NCI-H1105 (cell line): Measurements from ENCODE around the gene ANKS1A.
"Not testable (repeated sequence)": the region's sequence is repeated elsewhere in the genome, so short reads cannot be mapped to it uniquely, and the experiment has no call there.

Experiments
- DNase-seq: peaks from one replicate; lab custom pipeline; 2025; lab: John Stamatoyannopoulos, UW

ANKS1A gene

DNA sequence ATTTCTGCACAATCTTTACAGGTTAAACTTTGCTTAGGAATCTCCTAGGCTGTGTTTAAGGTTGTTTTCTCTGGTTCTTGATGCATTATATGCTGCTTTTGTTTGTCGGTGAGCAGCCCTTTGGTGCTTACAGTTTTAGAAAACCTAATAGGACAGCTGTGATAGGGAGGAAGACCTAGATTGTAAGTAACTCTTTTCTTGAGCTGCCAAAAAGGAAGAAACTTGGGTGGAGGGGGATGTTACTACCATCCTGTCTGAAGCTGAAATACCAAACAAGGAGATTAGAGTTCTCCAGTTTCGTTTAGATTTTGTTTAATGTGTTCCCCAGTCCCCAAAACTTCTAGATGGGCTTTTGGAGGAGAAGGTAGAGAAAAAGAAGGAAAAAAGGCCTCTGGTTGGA is 72.0 kb downstream of the ANKS1A start:
- no peak for DNase-seq

GRCh38 chr6:34961574-34961973 is 72.5 kb downstream of the ANKS1A start:
- no peak for DNase-seq

DNA sequence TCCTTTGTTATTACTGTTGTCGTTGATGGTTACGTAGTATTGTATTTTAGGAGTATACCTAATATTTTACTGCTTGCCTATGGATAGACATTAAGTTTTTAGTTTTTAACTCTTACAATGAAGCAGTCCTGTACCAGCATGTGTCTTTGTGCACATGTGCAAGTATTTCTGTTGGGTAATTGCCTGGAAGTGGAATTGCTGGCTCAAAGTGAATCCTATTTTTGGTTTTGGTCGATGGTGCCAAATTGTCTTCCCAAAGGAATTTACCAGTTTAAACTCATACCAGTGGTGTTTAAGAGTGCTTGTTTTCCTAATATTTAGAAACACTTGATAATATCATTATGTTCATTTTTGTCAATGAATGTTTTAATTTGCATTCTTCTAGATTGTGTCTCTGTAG is 75.5 kb downstream of the ANKS1A start:
- DNase-seq, result no peak

- no peak for DNase-seq
These were observed 78.4 kb downstream of the ANKS1A start for GRCh38 chr6:34967461-34967860.

DNA sequence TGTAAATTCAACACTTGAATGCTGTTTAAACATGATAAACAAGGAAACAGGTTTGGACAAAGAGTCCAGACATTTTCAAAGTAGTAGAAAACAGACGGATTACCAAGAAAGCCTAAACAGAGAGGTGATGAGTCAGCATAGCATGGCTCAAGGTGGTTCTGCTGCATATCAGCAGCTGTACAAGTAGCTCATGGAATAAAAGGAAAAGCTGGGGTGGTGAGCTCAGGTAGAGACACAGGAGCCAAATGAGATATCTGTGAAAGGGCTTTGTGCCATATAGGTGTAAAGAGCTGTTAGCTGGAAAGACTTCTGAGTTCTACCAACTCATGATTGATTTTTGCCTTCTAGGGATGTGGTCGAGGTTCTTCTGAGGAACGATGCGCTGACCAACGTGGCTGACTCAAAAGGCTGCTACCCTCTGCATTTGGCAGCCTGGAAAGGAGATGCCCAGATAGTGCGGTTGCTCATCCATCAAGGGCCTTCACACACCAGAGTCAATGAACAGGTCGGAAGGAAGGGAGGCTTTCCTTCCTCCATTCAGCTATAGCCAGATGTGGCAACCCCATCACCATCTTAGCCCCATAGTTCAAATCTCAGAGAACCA is 80.7 kb downstream of the ANKS1A start:
- no peak for DNase-seq

- DNase-seq, result no peak
These were observed 81.4 kb downstream of the ANKS1A start for GRCh38 chr6:34970488-34970887.

GRCh38 chr6:34970957-34971356 is 81.9 kb downstream of the ANKS1A start:
- no peak for DNase-seq

GRCh38 chr6:34973547-34974248 is 84.6 kb downstream of the ANKS1A start:
- no peak for DNase-seq

GRCh38 chr6:34974249-34974642 is 85.2 kb downstream of the ANKS1A start:
- no peak for DNase-seq

- DNase-seq, result no peak
These were observed 87.2 kb downstream of the ANKS1A start for GRCh38 chr6:34976239-34976638.

DNA sequence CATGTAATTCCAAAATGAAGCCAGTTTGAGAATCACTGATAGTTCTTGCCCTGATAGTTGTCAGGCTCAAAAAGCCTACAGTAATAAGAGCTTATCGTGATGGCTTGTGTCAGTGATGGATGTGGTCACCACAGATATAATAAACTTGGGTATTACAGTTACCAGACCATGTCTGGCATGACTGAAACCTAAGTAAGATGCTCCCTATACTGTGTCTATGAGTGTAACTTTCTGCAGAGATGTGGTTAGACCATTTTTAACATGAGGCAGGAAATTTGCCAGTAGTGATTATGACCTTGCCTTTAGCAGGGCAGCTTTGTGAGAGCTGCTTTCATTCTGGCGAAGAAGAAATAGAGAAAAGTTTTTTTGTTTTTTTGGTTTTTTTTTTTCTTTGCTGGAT is 90.2 kb downstream of the ANKS1A start:
- no peak for DNase-seq

DNA sequence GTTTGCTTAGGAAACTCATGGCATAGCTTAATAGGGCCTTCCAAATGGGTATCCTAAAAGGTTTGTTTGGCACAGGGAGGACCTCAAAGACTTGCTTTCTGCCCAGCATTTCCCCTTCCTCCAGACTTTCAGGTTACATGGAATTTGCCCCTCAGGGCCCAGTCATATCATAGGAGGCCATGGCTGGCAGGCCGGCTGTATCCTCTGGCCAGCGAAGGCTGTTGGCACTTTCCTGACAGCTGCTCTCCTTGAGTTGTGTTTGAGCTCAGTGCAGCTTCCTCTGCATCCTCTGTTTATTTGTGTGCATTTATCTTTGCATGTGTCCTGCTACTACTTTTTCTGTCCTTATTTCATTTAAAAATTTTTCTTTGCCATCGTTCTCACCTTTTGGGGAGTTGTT is 90.9 kb downstream of the ANKS1A start:
- DNase-seq, result no peak

DNA sequence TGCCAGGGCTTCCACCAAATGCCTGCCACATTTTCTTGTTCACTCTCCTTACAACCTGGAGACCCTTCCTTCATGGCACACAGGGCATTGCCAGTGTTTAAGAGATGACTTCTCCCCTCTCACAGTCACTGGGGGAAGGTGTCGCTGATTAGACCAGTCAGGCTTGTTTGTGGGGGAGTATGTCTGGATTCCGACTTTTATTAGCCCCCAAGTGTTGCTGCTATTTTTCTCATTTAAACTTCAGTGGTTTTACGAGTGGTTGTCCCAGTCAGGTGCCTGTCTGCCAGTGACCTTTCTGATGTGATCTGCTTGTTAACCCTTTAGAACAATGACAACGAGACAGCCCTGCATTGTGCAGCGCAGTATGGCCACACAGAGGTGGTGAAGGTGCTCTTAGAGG is 92.3 kb downstream of the ANKS1A start:
- no peak for DNase-seq

DNA sequence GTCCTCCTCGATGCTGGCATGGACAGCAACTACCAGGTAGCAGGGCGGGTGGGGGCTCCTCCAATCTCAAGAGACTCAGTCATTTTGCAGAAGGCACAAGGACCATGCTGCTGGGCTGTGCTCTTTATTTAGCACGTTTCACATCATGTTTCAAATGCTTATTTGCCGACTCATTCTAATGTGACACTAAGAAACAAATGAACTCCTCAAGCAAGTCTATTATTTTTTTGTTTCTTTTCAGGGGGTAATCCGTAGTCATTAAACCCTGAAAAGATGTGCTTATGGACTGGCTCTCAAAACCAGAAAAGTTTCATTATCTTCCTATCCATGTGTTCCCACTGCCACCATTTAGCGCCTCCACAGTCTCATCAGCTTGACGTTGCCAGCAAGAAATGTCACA is 92.9 kb downstream of the ANKS1A start:
- DNase-seq, result no peak

DNA sequence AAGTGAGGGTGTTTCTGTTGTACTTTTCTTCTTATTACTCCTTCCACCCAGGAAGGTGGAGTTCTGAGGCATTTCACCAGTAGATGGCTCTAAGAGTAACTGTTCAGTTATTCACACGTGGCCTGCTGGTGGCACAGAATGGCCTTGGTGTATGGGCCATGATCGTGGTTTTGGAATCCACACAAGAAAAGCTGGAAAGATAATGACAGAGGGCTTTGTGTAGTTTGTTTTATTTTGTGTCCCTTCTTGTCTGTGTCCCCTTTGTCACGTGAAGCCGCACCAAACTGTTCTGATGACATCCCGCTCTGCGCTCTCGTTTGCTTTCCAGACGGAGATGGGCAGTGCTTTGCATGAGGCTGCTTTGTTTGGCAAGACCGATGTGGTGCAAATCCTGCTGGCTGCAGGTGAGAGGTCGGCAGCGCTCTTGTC is 93.4 kb downstream of the ANKS1A start:
- no peak for DNase-seq

- DNase-seq, result no peak
These were observed 95.4 kb downstream of the ANKS1A start for GRCh38 chr6:34984416-34984815.

GRCh38 chr6:34985236-34985635 is 96.2 kb downstream of the ANKS1A start:
- DNase-seq, result no peak

- peak; percentile 73 for DNase-seq
These were observed 97.8 kb downstream of the ANKS1A start for GRCh38 chr6:34986845-34987246.

DNA sequence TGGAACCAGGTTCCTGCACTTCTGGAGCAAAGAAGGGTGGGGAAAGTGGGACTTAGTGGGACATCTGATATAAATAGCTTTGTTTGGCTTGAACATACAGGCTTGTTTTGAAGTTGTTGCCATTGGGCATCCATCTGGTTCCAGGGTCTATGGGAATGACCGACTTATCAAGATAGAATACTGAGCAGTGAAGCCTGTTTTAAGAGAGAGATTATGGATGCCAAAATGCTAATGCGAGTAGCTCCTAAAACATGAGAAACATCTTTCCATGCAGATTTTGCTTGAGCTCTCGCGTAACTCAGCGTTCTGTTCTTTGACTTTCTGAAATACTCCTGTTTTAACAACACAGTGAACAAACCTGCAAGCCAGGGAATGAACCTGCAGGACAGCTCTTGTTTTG is 98.5 kb downstream of the ANKS1A start:
- DNase-seq, result no peak

GRCh38 chr6:34990971-34991560 is 102.0 kb downstream of the ANKS1A start:
- no peak for DNase-seq

DNA sequence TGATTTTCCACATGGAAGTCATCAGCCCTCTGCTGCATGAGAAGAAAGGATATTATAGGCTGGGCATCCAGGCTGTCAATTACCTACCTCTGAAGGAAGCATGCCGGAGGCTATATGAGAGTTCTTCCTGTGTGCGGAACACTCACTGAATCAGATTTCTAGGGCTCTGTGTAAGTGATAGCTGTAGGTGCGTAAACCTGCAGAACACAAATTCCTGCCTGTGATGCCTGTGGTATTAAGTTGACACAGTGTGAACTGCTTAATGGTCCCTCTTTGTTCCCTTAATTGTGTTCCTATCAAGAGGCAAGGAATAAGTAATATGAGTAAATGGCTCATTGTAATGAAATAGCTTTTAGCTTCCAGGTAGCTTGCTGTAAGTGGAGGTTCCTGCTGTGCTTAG is 103.3 kb downstream of the ANKS1A start:
- peak; percentile 66 for DNase-seq

DNA sequence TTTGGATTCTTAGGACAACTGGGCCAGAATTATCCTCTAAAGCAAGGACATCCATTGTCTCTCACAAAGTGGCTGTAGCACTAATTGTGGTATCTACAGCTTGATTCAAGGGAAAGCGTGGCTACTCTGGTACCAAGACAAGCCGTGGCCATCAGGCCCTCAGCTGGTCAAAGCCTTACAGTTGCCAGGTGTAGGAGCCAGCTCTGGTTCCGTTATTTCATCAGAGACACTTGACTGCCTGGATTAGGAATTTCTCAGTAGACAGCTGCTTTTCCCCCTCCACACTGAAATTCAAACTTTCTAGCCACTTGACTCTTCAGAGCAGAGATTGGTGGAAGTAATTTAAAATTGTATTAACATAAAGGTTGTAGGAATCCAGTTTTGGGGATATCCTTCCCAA is 104.2 kb downstream of the ANKS1A start:
- DNase-seq, result no peak

- DNase-seq, result no peak
These were observed 105.6 kb downstream of the ANKS1A start for GRCh38 chr6:34994693-34995092.

DNA sequence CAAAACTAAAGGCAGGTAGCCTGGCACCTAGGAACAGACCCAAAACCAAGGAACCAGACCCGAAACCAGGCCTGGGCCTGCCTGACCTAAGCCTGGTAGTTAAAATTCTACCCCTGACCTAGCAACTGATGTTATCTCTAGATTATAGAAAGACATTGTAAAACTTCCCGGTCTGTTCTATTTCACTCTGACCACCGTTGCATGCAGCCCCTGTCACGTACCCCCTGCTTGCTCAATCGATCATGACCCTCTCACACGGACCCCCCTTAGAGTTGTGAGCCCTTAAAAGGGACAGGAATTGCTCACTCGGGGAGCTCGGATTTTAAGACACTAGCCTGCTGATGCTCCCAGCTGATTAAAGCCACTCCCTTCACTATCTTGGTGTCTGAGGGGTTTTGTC is 109.4 kb downstream of the ANKS1A start:
- DNase-seq, result not testable (repeated sequence)
